B cell (primary cell): ENCODE measurements around the gene HGFAC. TPM values are rescaled to one million over a fixed set of nuclear protein-coding genes. Genes with fewer than 3 reads are reported as not detected.
"Not testable (repeated sequence)": the region's sequence is repeated elsewhere in the genome, so short reads cannot be mapped to it uniquely, and the experiment has no call there.

Experiments
- ATAC-seq: fragments of 200-7000 bp; cut with Tn5 transposase; one replicate; pipeline ENCODE4 v1.10.0; 2021; ENCODE audit warnings: low read depth, mild to moderate bottlenecking, moderate number of reproducible peaks, moderate library complexity
- CTCF ChIA-PET: fragments of 350-600 bp; sonication (Branson Sonifier 250); formaldehyde crosslinking; loops from one replicate; lab custom pipeline; 2021; ENCODE audit warnings: antibody characterized with exemption, inconsistent platforms; lab: Charles Lee
- POLR2A ChIA-PET: fragments of 350-600 bp; sonication (Branson Sonifier 250); formaldehyde crosslinking; loops from one replicate; lab custom pipeline; 2021; ENCODE audit warnings: antibody characterized with exemption; lab: Charles Lee
- DNase-seq: peaks from one replicate; pipeline ENCODE4 v3.0.0; 2013
- H2AFZ ChIP-seq: 2 replicates; pipeline ENCODE4 v1.6.1; 2012; ENCODE audit warnings: mild to moderate bottlenecking, low read depth, low read length; ENCODE audit not compliant: insufficient read depth, poor library complexity, severe bottlenecking
- H3K27ac ChIP-seq, 2 donors: 1 replicate in 1 of 2; 2 replicates in 1 of 2; pipeline ENCODE4 v1.5.1; 2012 to 2013; ENCODE audit warnings: low read length in 2 of 2, mild to moderate bottlenecking in 2 of 2, moderate library complexity in 1 of 2
- H3K27me3 ChIP-seq, 4 experiments: fragments of 200-600 bp in 1 of 4; sonication (generic) in 1 of 4; replicated peaks in 1 of 4; 1 replicate in 2 of 4; 2 replicates in 2 of 4; pipeline versions ENCODE4 v1.6.1 to v1.7.0; 2013 to 2016; ENCODE audit warnings: low read length in 3 of 4, mild to moderate bottlenecking in 2 of 4, mixed read lengths in 1 of 4, moderate library complexity in 1 of 4; ENCODE audit not compliant: insufficient read depth in 4 of 4, control insufficient read depth in 3 of 4; ENCODE audit errors: control extremely low read depth in 1 of 4
- H3K36me3 ChIP-seq, 2 experiments: replicated peaks in 1 of 2; 1 replicate in 1 of 2; 2 replicates in 1 of 2; pipeline versions ENCODE4 v1.6.1 to v1.7.1; 2013; ENCODE audit warnings: low read length in 1 of 2; ENCODE audit not compliant: insufficient read depth in 2 of 2, control insufficient read depth in 1 of 2; ENCODE audit errors: control extremely low read depth in 1 of 2, extremely low read depth in 1 of 2
- H3K4me1 ChIP-seq, 2 donors: fragments of 200-600 bp in 1 of 2; sonication (generic) in 1 of 2; 1 replicate in 1 of 2; 2 replicates in 1 of 2; pipeline versions ENCODE4 v1.5.1 to v1.6.1; 2013 to 2017; ENCODE audit warnings: low read length in 2 of 2; ENCODE audit not compliant: control insufficient read depth in 2 of 2, insufficient read depth in 2 of 2
- H3K4me2 ChIP-seq: replicated peaks from 2 replicates; pipeline ENCODE3; 2012; ENCODE audit warnings: mild to moderate bottlenecking, low read depth, low read length; ENCODE audit not compliant: poor library complexity, severe bottlenecking
- H3K4me3 ChIP-seq, 5 experiments: fragments of 200-600 bp in 1 of 5; sonication (generic) in 1 of 5; 1 replicate in 3 of 5; 2 replicates in 2 of 5; pipeline versions ENCODE4 v1.5.1 to v1.7.0; 2011 to 2016; ENCODE audit warnings: low read length in 4 of 5, mild to moderate bottlenecking in 4 of 5, low read depth in 2 of 5, control low read depth in 1 of 5, moderate library complexity in 1 of 5; ENCODE audit not compliant: insufficient read depth in 1 of 5; ENCODE audit errors: control extremely low read depth in 1 of 5, extremely low read depth in 1 of 5
- H3K79me2 ChIP-seq: fragments of 200-600 bp; sonication (generic); one replicate; pipeline ENCODE4 v1.6.0; 2016; ENCODE audit warnings: low read length; ENCODE audit not compliant: control insufficient read depth, insufficient read depth
- H3K9ac ChIP-seq: fragments of 200-600 bp; sonication (generic); 2 replicates; pipeline ENCODE4 v1.6.1; 2017; ENCODE audit warnings: mild to moderate bottlenecking, low read length, moderate library complexity
- H3K9me3 ChIP-seq, 3 donors: one replicate each; pipeline versions ENCODE4 v1.6.1 to v1.7.1; 2013; ENCODE audit warnings: low read length in 2 of 3; ENCODE audit not compliant: control insufficient read depth in 2 of 3, insufficient read depth in 1 of 3; ENCODE audit errors: control extremely low read depth in 1 of 3
- H4K20me1 ChIP-seq: 2 replicates; pipeline ENCODE4 v1.6.0; 2012; ENCODE audit warnings: mild to moderate bottlenecking, low read length; ENCODE audit not compliant: insufficient read depth, control insufficient read depth, poor library complexity, severe bottlenecking
- H3K27ac Mint-ChIP-seq: one replicate; pipeline ENCODE4 v1.8.0; 2021; ENCODE audit warnings: mixed read lengths
- H3K27me3 Mint-ChIP-seq: one replicate; pipeline ENCODE4 v1.8.0; 2021; ENCODE audit warnings: mixed read lengths
- H3K4me1 Mint-ChIP-seq: one replicate; pipeline ENCODE4 v1.8.0; 2021; ENCODE audit warnings: mixed read lengths
- H3K4me3 Mint-ChIP-seq: one replicate; pipeline ENCODE4 v1.8.0; 2021; ENCODE audit warnings: mixed read lengths
- H3K9me3 Mint-ChIP-seq: one replicate; pipeline ENCODE4 v1.8.0; 2022; ENCODE audit warnings: mixed read lengths; ENCODE audit not compliant: insufficient read depth
- EZH2 ChIP-seq: IDR thresholded peaks from 2 replicates; pipeline ENCODE4 v1.6.1; 2012; ENCODE audit warnings: borderline replicate concordance, low read depth, mild to moderate bottlenecking, moderate library complexity, low read length; ENCODE audit not compliant: insufficient read depth, poor library complexity, severe bottlenecking
- WGBS: methylation state at CpG from one replicate; pipeline ENCODE4 v1.1.5; 2013; ENCODE audit warnings: missing lambda C conversion rate; ENCODE audit not compliant: insufficient coverage; 5-methylcytosine and 5-hydroxymethylcytosine counted together
- intact Hi-C: fragments of 100-400 bp; cut with micrococcal nuclease; formaldehyde crosslinking; loops from one replicate; pipeline ENCODE4 v1.10.0; 2022
- polyA plus RNA-seq: library from polyadenylated mRNA; depleted of rRNA; stranded (reverse); fragments of >200 nt; gene quantifications from 2 replicates; pipeline ENCODE4 v1.2.3, GENCODE V29; 2012
- total RNA-seq, 2 donors: library from RNA; stranded (reverse); fragments of 120-200 nt in 1 of 2; gene quantifications; 1 replicate in 1 of 2; 2 replicates in 1 of 2; pipeline versions ENCODE4 v1.2.3 to v1.2.4, GENCODE V29; 2013 to 2022
- TF ChIP-seq, protein P1 (sequence below): fragments of 200-600 bp; IDR thresholded peaks from one replicate; pipeline ENCODE4 v1.8.0; 2022; ENCODE audit warnings: antibody characterized with exemption, mild to moderate bottlenecking

Gene HGFAC
- total and polyA plus RNA-seq, 2 donors (not counting 1 experiment from before 2014, with no cell fraction given): not detected

DNA sequence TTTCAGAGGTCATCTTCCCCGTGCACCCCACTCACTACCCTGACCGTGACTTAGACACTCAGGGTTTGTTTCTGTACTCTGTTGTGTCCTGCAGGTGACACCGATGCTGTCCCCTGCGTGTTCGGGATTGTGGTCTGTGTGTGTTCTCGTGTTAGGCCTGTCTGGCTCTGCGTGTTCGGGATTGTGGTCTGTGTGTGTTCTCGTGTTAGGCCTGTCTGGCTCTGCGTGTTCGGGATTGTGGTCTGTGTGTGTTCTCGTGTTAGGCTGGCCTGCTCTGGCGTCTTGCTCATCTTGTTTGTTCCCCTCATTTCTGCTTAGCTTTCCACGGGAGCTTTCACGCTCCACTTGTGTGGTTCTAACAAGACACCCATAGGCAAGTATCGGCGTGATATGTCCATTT, 30.6 kb upstream of the HGFAC start:
- H3K4me2 ChIP-seq, H3K9ac ChIP-seq, DNase-seq, H3K36me3 ChIP-seq, H3K27me3 ChIP-seq, H3K9me3 Mint-ChIP-seq, intact Hi-C loops, CTCF ChIA-PET, H2AFZ ChIP-seq, H3K79me2 ChIP-seq, ATAC-seq, H3K4me1 Mint-ChIP-seq, H3K4me1 ChIP-seq, H3K27ac ChIP-seq, H3K4me3 Mint-ChIP-seq, H3K27me3 Mint-ChIP-seq, POLR2A ChIA-PET, H3K9me3 ChIP-seq, H3K4me3 ChIP-seq, H4K20me1 ChIP-seq, H3K27ac Mint-ChIP-seq: not testable (repeated sequence)
- WGBS: 91% methylated on average over 15 of the region's 17 CpGs

DNA sequence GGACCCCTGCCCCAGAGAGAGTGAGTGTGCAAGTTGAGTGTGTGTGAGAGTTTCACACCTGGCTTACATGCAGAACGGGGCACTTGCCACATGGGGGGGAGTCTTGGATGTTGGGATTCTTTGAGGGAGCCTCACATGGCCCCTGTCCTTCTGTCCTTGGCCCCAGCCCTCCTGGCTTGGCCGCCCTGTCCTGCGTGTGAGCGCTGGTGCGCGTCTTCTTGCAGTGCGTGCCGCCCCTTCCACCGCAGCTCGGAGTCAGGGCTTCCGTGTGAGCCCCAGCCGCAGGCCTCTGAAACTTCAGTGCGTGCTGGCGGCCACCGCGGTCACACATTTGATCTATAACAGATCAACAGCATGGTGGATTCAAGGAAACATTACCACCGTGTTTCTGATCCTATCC, 30.1 kb upstream of the HGFAC start:
- peaks cover 9% of the 10 kb centered on the region for H3K4me1 Mint-ChIP-seq
- H3K27me3 Mint-ChIP-seq: no peaks in the 10 kb centered on the region
- Histone ChIP-seq H2AFZ (no peak overlapping the region), H3K4me2 (no peak overlapping the region), H3K36me3 (no peaks in the 10 kb centered on the region), H3K79me2 (no peaks in the 10 kb centered on the region), H4K20me1 (no peaks in the 10 kb centered on the region), H3K4me1 (peaks cover 3 to 7% of the 10 kb centered on the region in 2 donors), H3K27ac (no peak overlapping the region), H3K9me3 (no peaks in the 10 kb centered on the region), H3K27me3 (no peaks in the 10 kb centered on the region), H3K4me3 (no peak overlapping the region), H3K9ac (no peak overlapping the region)
- ChIA-PET POLR2A (no interaction called here), CTCF (no interaction called here)
- intact Hi-C loops: no loop called here
- H3K4me3 Mint-ChIP-seq: no peak overlapping the region
- ATAC-seq (no peak), DNase-seq (no peak)
- TF ChIP-seq, protein P1, sequence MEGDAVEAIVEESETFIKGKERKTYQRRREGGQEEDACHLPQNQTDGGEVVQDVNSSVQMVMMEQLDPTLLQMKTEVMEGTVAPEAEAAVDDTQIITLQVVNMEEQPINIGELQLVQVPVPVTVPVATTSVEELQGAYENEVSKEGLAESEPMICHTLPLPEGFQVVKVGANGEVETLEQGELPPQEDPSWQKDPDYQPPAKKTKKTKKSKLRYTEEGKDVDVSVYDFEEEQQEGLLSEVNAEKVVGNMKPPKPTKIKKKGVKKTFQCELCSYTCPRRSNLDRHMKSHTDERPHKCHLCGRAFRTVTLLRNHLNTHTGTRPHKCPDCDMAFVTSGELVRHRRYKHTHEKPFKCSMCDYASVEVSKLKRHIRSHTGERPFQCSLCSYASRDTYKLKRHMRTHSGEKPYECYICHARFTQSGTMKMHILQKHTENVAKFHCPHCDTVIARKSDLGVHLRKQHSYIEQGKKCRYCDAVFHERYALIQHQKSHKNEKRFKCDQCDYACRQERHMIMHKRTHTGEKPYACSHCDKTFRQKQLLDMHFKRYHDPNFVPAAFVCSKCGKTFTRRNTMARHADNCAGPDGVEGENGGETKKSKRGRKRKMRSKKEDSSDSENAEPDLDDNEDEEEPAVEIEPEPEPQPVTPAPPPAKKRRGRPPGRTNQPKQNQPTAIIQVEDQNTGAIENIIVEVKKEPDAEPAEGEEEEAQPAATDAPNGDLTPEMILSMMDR: no peak
- no peak for TF ChIP-seq EZH2
- 94% methylated on average over 16 of the region's 17 CpGs for WGBS
- no peaks in the 10 kb centered on the region for H3K9me3 Mint-ChIP-seq
- H3K27ac Mint-ChIP-seq: no peak overlapping the region
